HG03342 (cell line): ENCODE data around the gene PGF.

Source experiments
- ATAC-seq: cut with Tn5 transposase; IDR thresholded peaks from one replicate; pipeline ENCODE4 v1.9.1; 2021; ENCODE audit warnings: mild to moderate bottlenecking, moderate library complexity; ENCODE audit not compliant: unreplicated experiment

The PGF gene

GRCh38 chr14:74921053-74921620, 34.3 kb downstream of the PGF start:
- no peak for ATAC-seq

GRCh38 chr14:74920281-74920680, 35.1 kb downstream of the PGF start:
- ATAC-seq: no peak

- ATAC-seq: no peak
Observed at GRCh38 chr14:74919421-74920165, 35.8 kb downstream of the PGF start.

GRCh38 chr14:74918380-74918779, 37.0 kb downstream of the PGF start:
- no peak for ATAC-seq

GRCh38 chr14:74917646-74918081, 37.7 kb downstream of the PGF start:
- ATAC-seq: no peak

GRCh38 chr14:74917178-74917543, 38.2 kb downstream of the PGF start:
- no peak for ATAC-seq

- ATAC-seq: no peak
Observed at GRCh38 chr14:74915826-74916225, 39.6 kb downstream of the PGF start.

GRCh38 chr14:74915426-74915825, 40.0 kb downstream of the PGF start:
- ATAC-seq: no peak

- no peak for ATAC-seq
Observed at GRCh38 chr14:74913986-74914573, 41.3 kb downstream of the PGF start.

GRCh38 chr14:74913393-74913910, 41.9 kb downstream of the PGF start:
- no peak for ATAC-seq

GRCh38 chr14:74912801-74913200, 42.6 kb downstream of the PGF start:
- no peak for ATAC-seq

- ATAC-seq: no peak
Observed at GRCh38 chr14:74912111-74912510, 43.3 kb downstream of the PGF start.

- ATAC-seq: no peak
Observed at GRCh38 chr14:74911704-74912103, 43.7 kb downstream of the PGF start.

GRCh38 chr14:74911221-74911620, 44.2 kb downstream of the PGF start:
- ATAC-seq: no peak

GRCh38 chr14:74910556-74910955, 44.8 kb downstream of the PGF start:
- ATAC-seq: no peak

GRCh38 chr14:74909911-74910310, 45.5 kb downstream of the PGF start:
- no peak for ATAC-seq

- no peak for ATAC-seq
Observed at GRCh38 chr14:74909501-74909900, 45.9 kb downstream of the PGF start.

- no peak for ATAC-seq
Observed at GRCh38 chr14:74908861-74909341, 46.5 kb downstream of the PGF start.

- ATAC-seq: no peak
Observed at GRCh38 chr14:74907744-74908143, 47.7 kb downstream of the PGF start.

GRCh38 chr14:74906925-74907521, 48.4 kb downstream of the PGF start:
- ATAC-seq: no peak

- ATAC-seq: no peak
Observed at GRCh38 chr14:74905595-74906142, 49.7 kb downstream of the PGF start.
